GM23338 (cell line): Measurements from ENCODE around the gene MESP1. TPM values are rescaled to one million over a fixed set of nuclear protein-coding genes. Genes with fewer than 3 reads are reported as not detected.

Source experiments
- ATAC-seq: fragments of 200-7000 bp; cut with Tn5 transposase; 3 replicates; pipeline ENCODE4 v1.9.1; 2020
- DNase-seq: peaks from one replicate; pipeline ENCODE4 v3.0.0-alpha.2; 2015; ENCODE audit warnings: low spot score
- H2AFZ ChIP-seq: fragments of 200-600 bp; sonication (generic); 2 replicates; pipeline ENCODE4 v1.8.0; 2016; ENCODE audit warnings: antibody characterized with exemption, mild to moderate bottlenecking, moderate library complexity
- H3F3A ChIP-seq: fragments of 200-600 bp; sonication (generic); replicated peaks from 2 replicates; pipeline ENCODE4 v1.8.0; 2017; ENCODE audit warnings: antibody characterized with exemption, mixed run types, low read depth
- H3K27ac ChIP-seq: fragments of 200-600 bp; sonication (generic); 2 replicates; pipeline ENCODE4 v1.6.1; 2016; ENCODE audit warnings: low read depth
- H3K27me3 ChIP-seq: fragments of 200-600 bp; sonication (generic); 2 replicates; pipeline ENCODE4 v1.8.0; 2016; ENCODE audit warnings: mild to moderate bottlenecking, mixed run types, moderate library complexity; ENCODE audit not compliant: insufficient read depth
- H3K36me3 ChIP-seq: fragments of 200-600 bp; sonication (generic); 2 replicates; pipeline ENCODE4 v1.8.0; 2016; ENCODE audit warnings: mild to moderate bottlenecking; ENCODE audit not compliant: insufficient read depth
- H3K4me1 ChIP-seq: fragments of 200-600 bp; sonication (generic); 2 replicates; pipeline ENCODE4 v1.8.0; 2016; ENCODE audit warnings: mild to moderate bottlenecking, moderate library complexity; ENCODE audit not compliant: insufficient read depth
- H3K4me2 ChIP-seq: fragments of 200-600 bp; sonication (generic); 2 replicates; pipeline ENCODE4 v1.7.1; 2017; ENCODE audit warnings: mixed run types
- H3K4me3 ChIP-seq: fragments of 200-600 bp; sonication (generic); 2 replicates; pipeline ENCODE4 v1.6.1; 2016; ENCODE audit warnings: mixed run types
- H3K79me2 ChIP-seq: fragments of 200-600 bp; sonication (generic); replicated peaks from 2 replicates; pipeline ENCODE4 v1.8.0; 2017; ENCODE audit warnings: mild to moderate bottlenecking; ENCODE audit not compliant: insufficient read depth
- H3K9me2 ChIP-seq: fragments of 200-600 bp; sonication (generic); 2 replicates; pipeline ENCODE4 v1.8.0; 2017; ENCODE audit not compliant: insufficient read depth
- H4K20me1 ChIP-seq: fragments of 200-600 bp; sonication (generic); replicated peaks from 2 replicates; pipeline ENCODE4 v1.8.0; 2017; ENCODE audit warnings: mild to moderate bottlenecking; ENCODE audit not compliant: insufficient read depth
- H3K27ac Mint-ChIP-seq: 2 replicates; pipeline ENCODE4 v1.8.0; 2020; ENCODE audit warnings: inconsistent platforms, mild to moderate bottlenecking, moderate library complexity, mixed read lengths
- H3K27me3 Mint-ChIP-seq: 3 replicates; pipeline ENCODE4 v1.8.0; 2022; ENCODE audit warnings: low read depth, mild to moderate bottlenecking, moderate library complexity, mixed read lengths, inconsistent platforms; ENCODE audit not compliant: insufficient read depth, poor library complexity
- H3K36me3 Mint-ChIP-seq: 3 replicates; pipeline ENCODE4 v1.8.0; 2021; ENCODE audit warnings: low read depth, mild to moderate bottlenecking, inconsistent platforms, moderate library complexity, mixed read lengths
- H3K4me1 Mint-ChIP-seq: 3 replicates; pipeline ENCODE4 v1.8.0; 2020; ENCODE audit warnings: mild to moderate bottlenecking, inconsistent platforms, mixed read lengths
- H3K4me3 Mint-ChIP-seq: 3 replicates; pipeline ENCODE4 v1.8.0; 2021; ENCODE audit warnings: moderate library complexity, mild to moderate bottlenecking, inconsistent platforms, mixed read lengths
- H3K9me3 Mint-ChIP-seq: 3 replicates; pipeline ENCODE4 v1.8.0; 2020; ENCODE audit warnings: moderate library complexity, mild to moderate bottlenecking, inconsistent platforms, mixed read lengths
- CTCF ChIP-seq, 2 experiments: fragments of 200-600 bp in 1 of 2; sonication (generic) in 1 of 2; conservative IDR thresholded peaks; 2 replicates each; pipeline versions ENCODE4 v1.5.1 to v1.6.1; 2016 to 2017; ENCODE audit warnings: antibody characterized with exemption in 2 of 2, low read depth in 2 of 2, mild to moderate bottlenecking in 2 of 2, moderate library complexity in 1 of 2
- EZH2 ChIP-seq: fragments of 200-600 bp; sonication (generic); IDR thresholded peaks from one replicate; pipeline ENCODE4 v1.8.0; 2017; ENCODE audit warnings: antibody characterized with exemption, mild to moderate bottlenecking, low read depth; ENCODE audit not compliant: unreplicated experiment
- NANOG ChIP-seq: IDR thresholded peaks from 2 replicates; pipeline ENCODE4 v1.6.1; 2016; ENCODE audit warnings: antibody characterized with exemption, borderline replicate concordance
- STAT1 ChIP-seq: IDR thresholded peaks from one replicate; pipeline ENCODE4 v1.6.1; 2016; ENCODE audit warnings: antibody characterized with exemption; ENCODE audit not compliant: unreplicated experiment
- ZNF114 ChIP-seq: fragments of 250-450 bp; sonication (Bioruptor Pico); IDR thresholded peaks from 2 replicates; pipeline ENCODE4 v1.5.0; 2020; ENCODE audit warnings: mild to moderate bottlenecking, moderate library complexity
- ZNF462 ChIP-seq: fragments of 250-450 bp; sonication (Bioruptor Pico); IDR thresholded peaks from 2 replicates; pipeline ENCODE4 v1.5.0; 2020; ENCODE audit warnings: mild to moderate bottlenecking, moderate library complexity
- polyA plus RNA-seq: library from polyadenylated mRNA; unstranded; fragments of >200 nt; fragmentation: Nextera tagmentation; extraction: Ambion mirVana; gene quantifications from 2 replicates; pipeline ENCODE4 v1.2.1, GENCODE V29; 2016
- total RNA-seq: library from RNA; depleted of rRNA; stranded (reverse); fragments of >200 nt; shearing (Covaris generic); gene quantifications from 2 replicates; pipeline ENCODE4 v1.2.3, GENCODE V29; 2014
- TF ChIP-seq, protein P1 (sequence below): IDR thresholded peaks from one replicate; pipeline ENCODE4 v1.6.1; 2018; ENCODE audit warnings: antibody characterized with exemption; ENCODE audit not compliant: unreplicated experiment
- TF ChIP-seq, protein P2 (sequence below): IDR thresholded peaks from 2 replicates; pipeline ENCODE4 v1.6.1; 2016; ENCODE audit warnings: antibody characterized with exemption

Gene MESP1
- total and polyA plus RNA-seq, 2 experiments from 2014 or later: 0.21 to 0.91 TPM

- H3K36me3 Mint-ChIP-seq: no peaks in the 10 kb centered on the region
- TF ChIP-seq EZH2 (peak; percentile 13), NANOG (no peak)
- Histone ChIP-seq H3K4me3 (peak overlapping the region; percentile 69), H4K20me1 (peaks cover 10% of the 10 kb centered on the region; the same call in 1 of the 2 replicates), H3K36me3 (no peaks in the 10 kb centered on the region; the same call in 1 of the 2 replicates), H2AFZ (peak overlapping the region; percentile 94; the same call in 1 of the 2 replicates), H3K9me2 (no peaks in the 10 kb centered on the region), H3K27me3 (peaks cover 70% of the 10 kb centered on the region), H3K79me2 (no peaks in the 10 kb centered on the region), H3K4me1 (peaks cover 31% of the 10 kb centered on the region), H3F3A (peaks cover 12% of the 10 kb centered on the region; the same call in 1 of the 2 replicates), H3K4me2 (peak overlapping the region; percentile 91), H3K27ac (no peak overlapping the region)
- no peak overlapping the region; the same call in 2 of the 3 replicates for H3K4me3 Mint-ChIP-seq
- no peak overlapping the region for H3K27ac Mint-ChIP-seq
- ATAC-seq: no peak
- peaks cover 21% of the 10 kb centered on the region for H3K4me1 Mint-ChIP-seq
- peaks cover 21% of the 10 kb centered on the region for H3K27me3 Mint-ChIP-seq
- no peaks in the 10 kb centered on the region for H3K9me3 Mint-ChIP-seq
- DNase-seq: no peak
Measured at GRCh38 chr15:89751748-89752147, 699 bp upstream of the MESP1 start.

DNA sequence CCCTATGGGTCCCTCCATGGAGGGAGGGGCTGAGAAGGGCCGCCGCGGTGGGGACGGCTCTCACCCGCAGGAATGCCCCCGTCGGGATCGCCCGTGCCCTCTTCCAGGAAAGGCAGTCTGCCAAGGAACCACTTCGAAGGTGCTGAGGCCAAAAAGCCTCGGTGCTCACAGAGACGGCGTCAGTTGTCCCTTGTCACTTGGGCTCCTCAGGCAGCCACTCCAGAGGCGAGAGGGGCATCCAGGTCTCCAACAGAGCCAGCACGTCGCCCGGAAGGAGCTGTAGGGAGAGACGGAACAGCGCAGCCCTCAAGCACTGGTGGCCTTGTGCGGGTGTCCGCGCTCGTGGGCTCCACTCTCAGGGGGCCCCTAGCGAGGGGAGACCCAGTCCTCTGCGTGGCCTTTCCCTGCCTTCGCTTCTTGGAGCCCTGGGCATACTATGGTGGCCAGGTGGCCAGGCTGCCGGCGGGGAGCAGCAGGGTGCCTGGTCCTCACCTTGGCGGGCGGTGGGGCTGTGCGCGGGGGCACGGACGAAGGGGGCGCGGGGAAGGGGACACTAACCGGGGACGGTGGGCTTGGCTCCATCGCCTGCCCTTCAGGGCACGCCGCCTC, 994 bp downstream of the MESP1 start:
- Histone ChIP-seq H3K79me2 (no peaks in the 10 kb centered on the region), H3K4me1 (peaks cover 31% of the 10 kb centered on the region), H3F3A (peaks cover 12% of the 10 kb centered on the region; the same call in 1 of the 2 replicates), H3K27me3 (peaks cover 85% of the 10 kb centered on the region), H3K36me3 (no peaks in the 10 kb centered on the region; the same call in 1 of the 2 replicates), H2AFZ (peak overlapping the region; percentile 74), H3K27ac (no peak overlapping the region), H3K4me2 (peak overlapping the region; percentile 91), H4K20me1 (peaks cover 10% of the 10 kb centered on the region; the same call in 1 of the 2 replicates), H3K9me2 (no peaks in the 10 kb centered on the region), H3K4me3 (peak overlapping the region; percentile 69)
- DNase-seq: no peak
- H3K9me3 Mint-ChIP-seq: no peaks in the 10 kb centered on the region
- no peak overlapping the region for H3K27ac Mint-ChIP-seq
- ATAC-seq: no peak; the same call in 2 of the 3 replicates
- peaks cover 21% of the 10 kb centered on the region for H3K4me1 Mint-ChIP-seq
- no peaks in the 10 kb centered on the region for H3K36me3 Mint-ChIP-seq
- H3K27me3 Mint-ChIP-seq: peaks cover 16% of the 10 kb centered on the region
- peak overlapping the region; percentile 63 for H3K4me3 Mint-ChIP-seq
- no peak for TF ChIP-seq ZNF114 (CRISPR knock-in tag)
- TF ChIP-seq STAT1: no peak
- no peak for TF ChIP-seq CTCF (conservative IDR thresholded peaks at IDR 0.05; ENCODE audit: low read depth in 2 of 2)
- no peak for TF ChIP-seq ZNF462 (CRISPR knock-in tag)
- TF ChIP-seq, protein P1, sequence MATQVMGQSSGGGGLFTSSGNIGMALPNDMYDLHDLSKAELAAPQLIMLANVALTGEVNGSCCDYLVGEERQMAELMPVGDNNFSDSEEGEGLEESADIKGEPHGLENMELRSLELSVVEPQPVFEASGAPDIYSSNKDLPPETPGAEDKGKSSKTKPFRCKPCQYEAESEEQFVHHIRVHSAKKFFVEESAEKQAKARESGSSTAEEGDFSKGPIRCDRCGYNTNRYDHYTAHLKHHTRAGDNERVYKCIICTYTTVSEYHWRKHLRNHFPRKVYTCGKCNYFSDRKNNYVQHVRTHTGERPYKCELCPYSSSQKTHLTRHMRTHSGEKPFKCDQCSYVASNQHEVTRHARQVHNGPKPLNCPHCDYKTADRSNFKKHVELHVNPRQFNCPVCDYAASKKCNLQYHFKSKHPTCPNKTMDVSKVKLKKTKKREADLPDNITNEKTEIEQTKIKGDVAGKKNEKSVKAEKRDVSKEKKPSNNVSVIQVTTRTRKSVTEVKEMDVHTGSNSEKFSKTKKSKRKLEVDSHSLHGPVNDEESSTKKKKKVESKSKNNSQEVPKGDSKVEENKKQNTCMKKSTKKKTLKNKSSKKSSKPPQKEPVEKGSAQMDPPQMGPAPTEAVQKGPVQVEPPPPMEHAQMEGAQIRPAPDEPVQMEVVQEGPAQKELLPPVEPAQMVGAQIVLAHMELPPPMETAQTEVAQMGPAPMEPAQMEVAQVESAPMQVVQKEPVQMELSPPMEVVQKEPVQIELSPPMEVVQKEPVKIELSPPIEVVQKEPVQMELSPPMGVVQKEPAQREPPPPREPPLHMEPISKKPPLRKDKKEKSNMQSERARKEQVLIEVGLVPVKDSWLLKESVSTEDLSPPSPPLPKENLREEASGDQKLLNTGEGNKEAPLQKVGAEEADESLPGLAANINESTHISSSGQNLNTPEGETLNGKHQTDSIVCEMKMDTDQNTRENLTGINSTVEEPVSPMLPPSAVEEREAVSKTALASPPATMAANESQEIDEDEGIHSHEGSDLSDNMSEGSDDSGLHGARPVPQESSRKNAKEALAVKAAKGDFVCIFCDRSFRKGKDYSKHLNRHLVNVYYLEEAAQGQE: no peak
- TF ChIP-seq, protein P2, sequence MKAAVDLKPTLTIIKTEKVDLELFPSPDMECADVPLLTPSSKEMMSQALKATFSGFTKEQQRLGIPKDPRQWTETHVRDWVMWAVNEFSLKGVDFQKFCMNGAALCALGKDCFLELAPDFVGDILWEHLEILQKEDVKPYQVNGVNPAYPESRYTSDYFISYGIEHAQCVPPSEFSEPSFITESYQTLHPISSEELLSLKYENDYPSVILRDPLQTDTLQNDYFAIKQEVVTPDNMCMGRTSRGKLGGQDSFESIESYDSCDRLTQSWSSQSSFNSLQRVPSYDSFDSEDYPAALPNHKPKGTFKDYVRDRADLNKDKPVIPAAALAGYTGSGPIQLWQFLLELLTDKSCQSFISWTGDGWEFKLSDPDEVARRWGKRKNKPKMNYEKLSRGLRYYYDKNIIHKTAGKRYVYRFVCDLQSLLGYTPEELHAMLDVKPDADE: no peak
